DMS153 treated with DMSO at 0.1 percent for 48 hours (cell line): ENCODE data around the gene DGUOK.
A peak's percentile ranks its signal among the peaks of the same experiment; 100 is the strongest.

Experiments used
- DNase-seq: peaks from one replicate; lab custom pipeline; 2025; ENCODE audit not compliant: unreplicated experiment; lab: John Stamatoyannopoulos, UW

DGUOK gene

GRCh38 chr2:73977466-73977865 lies 50.8 kb downstream of the DGUOK start:
- no peak for DNase-seq

DNA sequence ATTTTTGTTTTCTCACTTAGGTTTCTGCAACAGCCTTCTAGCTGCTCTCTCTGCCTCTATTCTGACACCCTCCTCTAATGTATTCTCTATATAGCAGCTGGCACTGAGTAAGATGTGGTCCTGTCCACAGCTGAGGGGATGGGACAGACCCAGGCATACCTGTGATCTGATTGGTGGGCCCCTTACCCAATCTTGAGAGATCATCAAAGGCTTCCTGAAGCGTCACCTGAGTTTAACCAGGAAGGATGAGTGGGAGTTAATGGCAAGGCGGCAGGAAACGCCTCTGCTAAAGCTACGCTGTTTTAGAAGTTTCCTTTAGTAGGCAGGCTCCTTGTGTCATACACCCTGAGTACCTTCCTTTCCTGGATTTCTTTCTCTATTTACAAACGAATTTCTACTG lies 52.3 kb downstream of the DGUOK start:
- no peak for DNase-seq

GRCh38 chr2:73979686-73980085 lies 53.0 kb downstream of the DGUOK start:
- no peak for DNase-seq

- no peak for DNase-seq
These were observed 53.9 kb downstream of the DGUOK start for GRCh38 chr2:73980566-73980965.

GRCh38 chr2:73981081-73982001 lies 54.7 kb downstream of the DGUOK start:
- peak; percentile 38 for DNase-seq

- DNase-seq, result no peak
These were observed 55.5 kb downstream of the DGUOK start for GRCh38 chr2:73982140-73982617.

- DNase-seq, result peak; percentile 79
These were observed 56.9 kb downstream of the DGUOK start for GRCh38 chr2:73983322-73984202.

DNA sequence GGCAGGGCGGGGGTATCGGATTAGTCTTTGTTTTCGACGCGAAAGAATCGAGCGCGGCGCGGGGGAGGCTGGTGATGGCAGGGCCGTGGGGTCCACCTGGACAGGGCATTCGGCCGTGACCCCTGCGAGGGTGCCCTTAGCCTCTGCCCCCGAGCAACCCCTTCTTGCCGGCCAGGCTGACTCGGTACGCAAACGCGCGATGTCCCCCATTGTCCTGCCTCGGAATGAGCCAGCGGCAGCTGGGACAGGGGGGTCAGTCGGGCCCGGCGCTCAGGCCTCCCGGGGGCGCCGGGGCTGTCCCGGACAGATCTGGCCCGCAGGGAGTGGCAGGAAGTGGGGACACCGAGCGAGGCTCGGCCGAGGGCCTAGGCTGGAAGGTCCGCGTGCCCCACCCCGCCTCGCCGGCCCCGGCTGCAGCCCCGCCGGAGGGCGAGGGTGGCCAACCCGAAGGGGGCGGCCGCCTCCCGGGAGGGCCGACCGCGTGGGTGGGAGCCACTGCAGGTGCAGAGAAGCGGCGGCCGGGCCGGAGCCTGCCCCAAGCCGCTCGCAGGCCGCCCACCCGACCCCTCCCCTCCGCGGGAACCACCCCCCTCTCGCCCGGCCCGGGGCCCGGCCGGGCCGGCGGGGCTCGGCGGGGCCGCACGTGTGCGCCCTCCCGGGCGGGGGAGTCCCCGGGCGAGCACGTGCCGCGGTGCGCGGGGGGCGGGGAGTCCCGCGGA lies 57.7 kb downstream of the DGUOK start, which contains the start of gene TET3:
Gene TET3, plus strand, starts transcription at position 708 of the 719 bp plus-strand sequence. CDS start 1,494 bp downstream, outside the sequence.
- DNase-seq, result no peak

DNA sequence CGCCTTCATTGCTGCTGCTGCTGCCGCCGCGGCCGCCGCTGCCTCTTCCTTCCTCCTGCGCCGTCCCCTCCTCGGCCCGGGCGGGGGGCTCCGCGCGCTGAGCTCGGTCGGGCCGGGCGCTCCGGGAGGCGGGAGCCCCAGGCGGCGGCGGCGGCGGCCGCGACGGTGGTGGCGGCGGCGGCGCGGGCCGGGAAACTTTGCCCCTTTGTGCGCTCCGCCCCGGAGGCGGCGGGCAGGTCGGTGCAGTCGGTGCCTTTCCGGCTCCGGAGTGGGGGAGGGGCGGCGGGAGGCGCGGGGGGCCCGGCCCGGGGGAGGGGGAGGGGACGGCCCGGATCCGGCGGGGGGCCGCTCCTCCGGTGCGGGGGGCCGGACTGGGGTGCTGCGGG lies 58.2 kb downstream of the DGUOK start:
- DNase-seq, result no peak

- no peak for DNase-seq
These were observed 58.8 kb downstream of the DGUOK start for GRCh38 chr2:73985308-73986084.

- DNase-seq, result no peak
These were observed 59.5 kb downstream of the DGUOK start for GRCh38 chr2:73986085-73986681.

- DNase-seq, result no peak
These were observed 60.6 kb downstream of the DGUOK start for GRCh38 chr2:73987109-73987947.

DNA sequence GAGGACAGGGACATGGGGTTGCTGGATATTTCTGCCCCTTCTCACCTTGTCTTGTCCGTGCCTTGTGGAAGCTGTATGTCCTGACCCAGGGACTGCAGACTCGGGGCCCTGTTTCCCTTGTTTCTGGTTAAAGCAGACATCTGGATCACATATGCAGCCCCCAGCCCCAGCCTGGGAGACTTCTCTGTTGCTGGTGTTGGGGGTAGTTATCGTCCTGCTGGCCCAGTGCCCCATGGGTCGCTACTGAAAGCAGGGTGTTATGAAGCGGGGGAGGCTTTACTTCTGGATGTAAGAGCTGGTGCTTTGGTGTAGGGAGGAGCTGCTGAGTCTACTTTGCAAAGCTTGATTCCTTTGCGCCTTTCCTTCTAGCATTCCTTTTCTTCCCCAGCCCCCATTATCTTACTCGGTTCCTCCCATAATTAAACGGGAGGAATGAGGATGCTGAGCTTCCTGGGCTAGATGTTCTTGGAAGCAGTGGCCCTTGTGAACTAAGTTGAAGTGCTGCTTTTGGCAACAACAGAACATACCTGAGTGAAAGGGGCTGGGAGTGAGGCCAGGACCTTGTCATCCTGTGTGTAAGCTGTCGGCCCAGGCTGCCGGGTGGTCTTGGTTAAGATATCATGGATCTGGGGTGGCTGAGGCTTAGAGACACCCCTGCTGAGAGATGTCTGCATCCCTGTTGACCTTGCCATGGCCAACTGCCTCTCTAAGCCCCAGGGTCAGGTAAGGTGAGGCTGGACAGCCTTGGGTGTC lies 61.4 kb downstream of the DGUOK start:
- no peak for DNase-seq

DNA sequence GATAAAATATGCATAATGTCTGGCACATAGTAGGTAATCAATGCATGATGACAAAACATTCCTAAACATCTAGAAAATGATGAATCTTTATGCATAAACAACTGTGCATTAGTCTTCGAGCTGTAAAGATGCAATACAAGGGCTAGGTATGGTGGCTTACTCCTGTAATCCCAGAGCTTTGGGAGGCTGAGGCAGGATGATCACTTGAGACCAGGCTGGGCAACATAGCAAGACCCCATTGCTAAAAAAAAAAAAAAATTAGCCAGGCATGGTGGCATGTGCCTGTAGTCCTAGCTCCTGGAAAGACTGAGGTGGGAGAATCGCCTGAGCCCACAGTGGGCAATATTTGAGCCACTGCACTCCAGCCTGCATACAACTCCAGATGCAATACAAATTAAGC lies 63.3 kb downstream of the DGUOK start:
- no peak for DNase-seq

DNA sequence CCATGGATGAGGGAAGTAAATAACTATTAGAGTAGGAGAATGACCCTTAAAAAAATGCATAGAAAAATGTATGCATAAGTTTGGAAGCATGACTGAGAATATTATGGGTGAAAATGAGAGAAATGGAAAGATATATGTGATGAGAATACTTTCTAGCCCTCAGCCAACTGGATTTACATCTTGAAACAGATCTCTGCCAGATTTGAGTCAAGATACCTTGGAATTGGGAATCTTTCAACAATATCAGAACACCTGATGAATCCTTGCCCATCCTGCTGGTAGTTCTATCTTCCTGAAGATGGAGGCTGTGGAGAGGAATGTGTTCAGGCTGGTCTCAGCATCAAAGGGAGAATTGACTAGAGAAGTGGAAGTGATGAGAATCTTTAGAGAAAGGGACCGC lies 63.9 kb downstream of the DGUOK start:
- DNase-seq, result no peak

DNA sequence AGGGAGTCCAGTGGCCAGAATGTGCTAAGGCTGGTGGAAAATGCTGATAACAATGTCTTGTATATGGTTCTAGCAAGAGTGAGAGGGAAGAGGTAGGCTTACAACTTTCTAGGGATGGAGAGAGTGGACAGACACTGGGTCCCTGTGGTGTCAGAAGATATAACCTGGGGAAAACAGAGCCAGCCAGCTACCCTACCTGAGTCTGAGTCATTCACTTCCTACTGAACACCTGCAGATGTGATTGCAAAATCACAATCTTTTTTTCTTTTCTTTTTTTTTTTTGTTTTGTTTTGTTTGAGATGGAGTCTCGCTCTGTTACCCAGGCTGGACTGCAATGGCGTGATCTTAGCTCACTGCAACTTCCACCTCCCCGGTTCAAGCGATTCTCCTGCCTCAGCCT lies 65.4 kb downstream of the DGUOK start:
- DNase-seq, result no peak

- DNase-seq, result no peak
These were observed 66.7 kb downstream of the DGUOK start for GRCh38 chr2:73993376-73993775.

GRCh38 chr2:73993778-73994177 lies 67.1 kb downstream of the DGUOK start:
- no peak for DNase-seq
